GM18517 (cell line): ENCODE measurements around the gene PTAFR.
A peak's percentile ranks its signal among the peaks of the same experiment; 100 is the strongest.

Experiments
- ATAC-seq: cut with Tn5 transposase; IDR thresholded peaks from one replicate; pipeline ENCODE4 v1.9.1; 2021; ENCODE audit warnings: mild to moderate bottlenecking, moderate library complexity; ENCODE audit not compliant: unreplicated experiment

PTAFR gene, protein sequence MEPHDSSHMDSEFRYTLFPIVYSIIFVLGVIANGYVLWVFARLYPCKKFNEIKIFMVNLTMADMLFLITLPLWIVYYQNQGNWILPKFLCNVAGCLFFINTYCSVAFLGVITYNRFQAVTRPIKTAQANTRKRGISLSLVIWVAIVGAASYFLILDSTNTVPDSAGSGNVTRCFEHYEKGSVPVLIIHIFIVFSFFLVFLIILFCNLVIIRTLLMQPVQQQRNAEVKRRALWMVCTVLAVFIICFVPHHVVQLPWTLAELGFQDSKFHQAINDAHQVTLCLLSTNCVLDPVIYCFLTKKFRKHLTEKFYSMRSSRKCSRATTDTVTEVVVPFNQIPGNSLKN

DNA sequence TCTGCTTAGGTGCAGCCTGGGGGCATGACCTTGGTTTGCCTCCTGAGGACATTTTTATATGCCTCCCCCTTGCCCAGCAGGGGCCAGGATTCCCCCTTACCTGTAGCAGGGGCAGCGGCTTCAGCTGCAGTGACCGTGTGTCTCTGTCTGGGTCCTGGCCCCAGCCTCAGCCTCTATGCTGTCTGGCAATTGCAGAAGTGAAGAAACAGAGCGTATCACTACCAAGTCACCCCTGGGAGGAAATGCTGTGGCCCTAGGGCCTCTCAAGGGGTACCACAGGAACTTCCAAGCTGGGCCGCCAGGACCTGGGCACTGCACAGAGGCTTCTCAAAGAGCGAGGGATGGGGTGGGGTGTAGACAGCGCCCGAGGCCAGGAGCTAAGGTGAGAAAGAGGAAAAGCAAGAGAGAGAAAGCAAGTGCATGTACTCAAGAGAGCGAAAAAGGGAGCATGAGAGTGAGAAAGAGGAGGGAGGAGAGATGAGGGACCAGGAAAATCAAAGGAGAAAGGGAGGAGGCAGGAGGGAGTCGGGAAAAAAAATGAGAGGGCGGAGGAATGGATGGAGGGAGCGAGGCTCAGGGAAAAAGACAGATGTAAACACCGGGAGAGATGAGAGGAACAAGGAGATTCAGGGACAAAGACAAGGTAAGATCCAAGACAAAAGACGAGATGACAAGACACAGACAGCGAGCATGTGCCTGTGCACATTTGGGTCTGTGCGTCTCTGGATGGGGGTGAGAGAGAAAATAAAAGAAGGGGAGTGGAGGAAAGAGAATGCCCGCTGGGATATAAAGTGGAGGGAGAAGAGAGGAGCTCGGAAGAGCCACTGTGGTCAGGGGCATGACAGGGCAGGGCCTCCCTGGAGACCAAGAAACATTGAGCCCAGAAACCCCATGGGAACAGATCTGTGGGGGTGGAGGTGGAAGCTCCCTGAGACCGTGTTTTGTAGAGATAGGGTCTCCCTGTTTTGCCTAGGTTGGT, at the start of gene PTAFR:
PTAFR (minus strand) TSS at position 199 of the 979 bp plus-strand sequence. CDS start 25,669 bp downstream, outside the sequence.
- ATAC-seq = no peak

DNA sequence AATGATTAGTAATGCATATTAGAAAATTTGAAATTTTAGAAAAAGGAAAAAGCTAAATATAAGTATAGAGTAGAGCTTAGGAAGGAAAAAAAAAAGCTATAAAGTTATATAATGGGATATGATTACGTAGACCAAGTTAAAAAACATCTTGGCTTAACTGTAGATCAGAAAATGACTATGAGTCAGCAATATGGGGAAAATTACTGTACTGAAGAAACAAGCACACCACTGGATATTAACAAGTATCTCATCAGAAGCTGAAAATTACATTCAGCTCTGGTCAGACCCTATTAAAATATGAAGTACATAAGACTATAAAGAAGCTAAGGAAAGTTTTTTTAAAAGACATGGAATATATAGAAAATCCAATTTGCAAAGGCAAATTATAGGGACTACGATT, 36.8 kb upstream of the PTAFR start:
- no peak for ATAC-seq

DNA sequence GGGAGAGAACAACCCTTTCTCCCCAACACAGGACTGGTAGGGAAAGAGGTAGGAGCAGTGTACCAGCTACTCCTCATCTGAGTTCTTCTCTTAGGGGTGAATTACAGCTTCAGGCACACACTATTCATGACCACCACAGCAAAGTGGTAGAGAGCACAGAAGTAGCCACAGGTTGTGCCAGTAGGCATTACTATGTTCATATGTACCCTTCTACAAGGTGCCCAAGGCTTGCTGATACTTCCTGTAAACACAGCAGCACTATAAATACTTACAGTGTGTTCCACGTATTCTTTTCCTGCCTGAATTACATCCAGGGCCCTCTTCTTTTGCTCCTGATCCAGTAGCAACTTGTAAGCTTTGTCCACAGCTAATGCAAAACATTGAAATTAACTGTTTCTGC, 33.2 kb upstream of the PTAFR start:
- ATAC-seq = no peak

DNA sequence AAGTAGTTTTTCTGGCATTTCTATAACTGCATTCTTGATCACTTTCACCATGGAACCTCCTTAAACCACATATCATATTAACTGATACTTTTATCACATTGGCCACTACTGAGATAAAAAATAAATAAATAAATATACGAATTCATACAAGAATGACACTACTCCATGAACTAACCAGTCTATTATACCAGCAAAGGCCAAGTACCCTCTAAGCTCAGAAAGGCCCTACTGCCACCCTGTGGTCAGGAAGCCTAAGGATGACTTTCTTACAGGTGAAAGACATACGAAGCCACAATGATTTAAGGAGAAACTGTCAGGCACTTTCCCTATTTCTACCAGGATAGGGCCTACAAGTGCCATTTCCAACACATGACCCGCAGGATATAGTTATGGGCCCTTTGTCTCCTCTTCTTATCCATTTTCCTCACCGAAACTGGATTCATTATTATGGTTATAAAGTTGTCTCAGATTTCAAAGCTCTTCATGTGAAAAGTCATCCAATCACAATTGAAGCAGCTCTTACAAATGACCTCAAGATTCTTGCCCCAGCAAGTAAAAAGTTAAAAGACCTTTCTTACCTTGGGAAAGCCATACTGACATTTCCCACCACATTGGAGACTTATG, 32.4 kb upstream of the PTAFR start:
- peak; percentile 46 for ATAC-seq

DNA sequence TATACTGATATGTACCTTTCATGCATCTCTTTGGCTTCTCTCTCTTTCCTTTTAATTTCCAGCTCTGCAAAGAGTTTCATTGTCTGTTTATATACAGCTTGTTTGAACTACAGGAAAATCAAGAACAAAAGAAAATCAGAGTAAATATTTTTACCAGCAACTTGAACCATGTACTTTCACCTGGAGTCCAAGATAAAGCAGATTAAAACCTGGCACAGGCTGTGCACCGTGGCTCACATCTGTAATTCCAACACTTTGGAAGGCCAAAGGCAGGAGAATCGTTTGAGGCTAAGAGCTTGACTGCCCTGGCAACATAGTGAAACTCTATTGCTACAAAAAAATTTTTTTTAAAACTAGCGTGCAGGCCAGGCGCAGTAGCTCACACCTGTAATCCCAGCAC, 28.8 kb upstream of the PTAFR start:
- no peak for ATAC-seq

DNA sequence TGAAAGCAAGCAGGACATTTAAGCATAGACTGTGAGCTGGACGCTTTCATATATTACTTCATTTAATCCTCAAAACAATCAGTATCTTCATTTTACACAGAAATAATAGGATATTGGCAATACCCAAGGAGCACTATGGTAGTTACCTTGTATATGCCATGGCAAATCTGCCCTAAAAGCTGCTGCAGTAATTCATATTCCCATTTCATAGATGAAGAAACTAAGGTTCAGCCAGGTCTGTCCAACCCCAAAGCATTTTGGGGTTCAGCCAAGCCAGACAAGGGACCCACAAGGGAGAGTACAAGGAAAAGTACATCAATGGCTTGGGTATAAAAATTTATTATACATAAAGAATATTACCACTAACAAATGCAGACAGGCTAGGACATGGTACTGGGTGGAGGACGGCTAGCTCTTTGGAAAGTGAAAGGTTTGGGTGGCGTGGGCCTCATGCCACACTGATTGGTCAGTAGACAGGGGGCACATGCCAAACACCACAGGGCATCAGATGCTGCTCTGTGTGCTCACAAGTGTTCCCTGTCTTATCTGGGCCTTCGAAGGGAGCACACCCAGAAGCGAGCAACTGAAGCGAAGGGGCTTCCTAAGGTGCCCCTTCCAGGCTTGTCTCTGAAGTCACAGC, 23.9 kb upstream of the PTAFR start:
- ATAC-seq = no peak

DNA sequence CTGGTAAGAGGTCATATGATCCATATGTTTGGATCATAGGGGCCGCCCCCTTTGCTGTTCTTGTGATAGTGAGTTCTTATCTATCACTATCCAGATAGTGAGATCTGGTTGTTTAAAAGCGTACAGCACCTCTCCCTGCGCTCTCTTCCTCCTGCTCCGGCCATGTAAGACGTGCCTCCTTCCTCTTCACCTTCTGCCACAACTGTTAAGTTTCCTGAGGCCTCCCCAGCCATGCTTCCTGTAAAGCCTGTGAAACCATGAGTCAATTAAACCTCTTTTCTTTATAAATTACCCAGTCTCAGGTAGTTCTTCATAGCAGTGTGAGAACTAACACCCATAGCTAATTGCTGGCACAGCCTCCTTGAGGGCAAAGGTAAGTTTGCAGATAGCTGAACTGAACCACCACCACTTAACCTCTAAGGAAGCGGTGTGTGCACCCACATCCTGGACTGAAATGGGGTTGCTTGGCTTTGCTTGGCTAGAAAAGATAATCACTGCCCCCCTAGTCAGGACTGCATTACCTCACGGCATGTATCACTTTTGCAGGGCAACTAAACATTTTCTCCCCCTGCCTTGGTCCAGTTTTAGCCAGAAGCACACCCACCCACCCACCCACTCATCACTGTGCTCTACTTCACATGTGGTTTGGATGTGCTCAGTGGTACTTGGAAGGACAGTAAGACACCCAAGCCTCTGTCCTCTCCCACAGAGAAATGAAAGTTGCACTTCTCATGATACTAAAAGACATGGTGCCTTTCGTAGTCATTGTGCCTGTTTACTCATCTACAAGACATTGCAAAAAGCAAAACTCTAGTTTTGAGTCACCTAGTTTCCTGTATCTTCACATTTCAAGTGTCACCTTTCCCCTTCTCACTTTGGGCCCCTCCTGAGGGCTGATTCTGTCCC, 23.1 kb upstream of the PTAFR start:
- peak; percentile 78 for ATAC-seq

DNA sequence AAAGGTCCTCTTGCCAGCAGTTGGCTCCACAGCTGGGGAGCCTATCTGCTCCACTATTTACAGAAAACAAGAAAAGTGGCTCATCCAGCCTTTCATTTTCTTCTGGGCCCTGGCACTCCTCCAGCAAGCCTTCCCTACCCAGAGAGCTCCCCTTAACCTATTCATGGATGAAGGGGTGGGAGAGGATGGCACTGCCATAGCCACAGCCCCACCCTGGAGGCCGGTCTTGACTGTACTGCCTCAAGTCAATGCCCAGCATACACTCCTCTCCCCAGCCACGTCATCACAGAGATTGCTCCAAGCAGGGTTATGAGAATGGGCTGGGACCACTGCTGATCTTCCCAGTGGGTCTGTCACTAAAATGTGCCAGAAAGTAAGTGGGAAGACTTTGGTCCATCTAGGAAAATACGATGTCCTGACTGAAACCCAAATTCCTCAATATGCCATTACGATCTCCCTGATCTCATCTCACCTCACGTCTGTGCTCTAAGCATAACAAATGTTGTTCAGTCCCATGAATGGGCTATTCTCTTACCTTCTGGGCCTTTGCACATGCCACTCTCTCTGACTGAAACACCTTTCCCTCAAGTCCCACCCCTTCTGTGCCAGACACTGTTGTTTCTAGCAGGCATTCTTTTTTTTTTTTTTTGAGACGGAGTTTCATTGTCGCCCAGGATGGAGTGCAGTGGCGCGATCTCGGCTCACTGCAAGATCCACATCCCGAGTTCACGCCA, 21.4 kb upstream of the PTAFR start:
- no peak for ATAC-seq

DNA sequence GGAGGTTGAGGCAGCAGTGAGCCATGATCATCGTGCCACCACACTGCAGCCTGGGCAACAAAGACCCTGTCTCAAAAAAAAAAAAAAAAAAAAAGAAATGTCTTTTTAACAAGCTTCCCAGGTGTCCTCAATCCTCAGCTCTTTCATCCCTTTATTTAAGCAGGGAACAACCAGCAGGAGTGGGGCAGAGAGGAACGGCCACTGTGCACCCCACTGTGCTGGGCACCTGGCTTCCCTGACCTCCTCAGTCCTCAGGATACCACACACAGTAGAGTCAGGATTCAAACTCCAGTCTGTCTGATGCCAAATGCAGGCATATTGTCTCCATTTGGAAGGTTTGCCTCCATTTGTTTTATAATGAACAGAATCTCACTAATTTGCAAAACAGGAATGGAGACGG, 19.8 kb upstream of the PTAFR start:
- ATAC-seq = no peak

DNA sequence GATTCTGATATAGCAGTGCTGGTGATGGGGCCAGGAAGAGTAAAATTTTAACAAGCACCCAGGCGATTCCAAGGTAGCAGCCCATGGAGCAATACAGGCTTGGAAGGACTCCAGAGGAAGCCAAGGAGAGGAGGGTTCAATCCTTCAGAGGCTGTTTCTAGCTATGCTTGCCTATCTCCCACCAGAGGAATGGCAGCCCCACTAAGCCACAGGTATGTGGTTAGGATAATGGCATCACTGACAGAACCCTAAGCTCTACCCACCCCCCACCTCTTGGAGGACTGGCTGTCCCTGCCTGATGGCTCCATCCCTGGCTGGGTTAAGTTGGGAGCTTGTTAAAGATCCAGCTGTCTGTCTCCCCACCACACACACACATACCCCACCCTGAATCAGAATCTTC, 19.3 kb upstream of the PTAFR start:
- ATAC-seq = no peak

DNA sequence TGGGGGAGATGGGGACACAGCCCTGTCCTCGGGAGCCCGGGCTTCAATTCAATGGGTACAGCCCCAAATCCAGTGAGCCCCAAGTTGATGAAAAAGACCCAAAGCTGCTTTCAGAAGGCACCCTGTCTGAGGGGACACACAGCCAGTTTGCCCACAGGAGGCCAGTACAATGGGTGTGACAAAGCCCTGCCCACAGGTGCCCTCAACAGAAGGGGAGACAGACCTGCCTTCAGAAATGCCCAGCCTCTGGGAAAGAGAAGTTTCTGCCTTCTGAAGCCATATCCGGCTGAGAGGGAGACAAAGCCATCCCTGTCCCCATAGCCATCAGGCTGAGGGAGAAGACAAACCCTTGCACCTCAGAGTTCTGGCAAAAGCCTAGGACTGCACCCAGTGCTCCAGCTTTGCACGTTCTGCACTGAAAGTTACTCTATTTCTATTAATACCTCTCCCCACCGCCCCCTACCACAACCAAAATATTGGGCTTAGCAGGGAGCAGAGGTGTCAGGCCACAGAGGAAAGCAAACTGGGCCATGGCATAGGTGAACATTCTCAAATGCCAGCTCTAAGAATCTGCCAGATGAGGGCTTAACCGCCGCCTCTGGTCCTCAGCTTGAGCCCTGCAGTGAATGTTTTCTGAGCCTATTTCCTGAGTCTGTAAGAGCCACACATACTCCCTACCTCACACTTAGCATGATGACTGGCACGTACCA, 18.0 kb upstream of the PTAFR start:
- ATAC-seq = no peak

DNA sequence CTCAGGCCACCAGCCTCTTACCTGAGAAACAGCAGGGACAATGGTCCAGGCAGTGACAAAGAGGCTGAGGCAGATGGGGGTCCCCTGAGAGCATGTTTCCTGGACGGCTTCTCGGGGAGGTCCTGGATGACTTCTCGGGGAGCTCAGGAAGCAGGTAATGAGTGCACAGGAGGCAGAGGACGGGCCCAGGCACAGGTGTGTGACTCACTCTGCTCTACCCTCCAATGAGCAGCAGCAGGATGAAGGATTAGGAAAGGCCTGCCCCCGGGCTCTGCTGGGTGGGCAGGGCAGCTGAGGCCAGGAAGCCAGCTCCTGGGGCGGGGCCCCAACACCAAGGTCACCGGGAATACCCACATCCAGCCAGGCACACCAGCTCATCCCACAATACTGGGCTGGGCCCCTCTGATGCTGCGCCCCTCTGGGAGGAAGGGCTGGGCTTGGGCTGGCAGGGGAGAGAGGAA, 17.2 kb upstream of the PTAFR start:
- no peak for ATAC-seq

DNA sequence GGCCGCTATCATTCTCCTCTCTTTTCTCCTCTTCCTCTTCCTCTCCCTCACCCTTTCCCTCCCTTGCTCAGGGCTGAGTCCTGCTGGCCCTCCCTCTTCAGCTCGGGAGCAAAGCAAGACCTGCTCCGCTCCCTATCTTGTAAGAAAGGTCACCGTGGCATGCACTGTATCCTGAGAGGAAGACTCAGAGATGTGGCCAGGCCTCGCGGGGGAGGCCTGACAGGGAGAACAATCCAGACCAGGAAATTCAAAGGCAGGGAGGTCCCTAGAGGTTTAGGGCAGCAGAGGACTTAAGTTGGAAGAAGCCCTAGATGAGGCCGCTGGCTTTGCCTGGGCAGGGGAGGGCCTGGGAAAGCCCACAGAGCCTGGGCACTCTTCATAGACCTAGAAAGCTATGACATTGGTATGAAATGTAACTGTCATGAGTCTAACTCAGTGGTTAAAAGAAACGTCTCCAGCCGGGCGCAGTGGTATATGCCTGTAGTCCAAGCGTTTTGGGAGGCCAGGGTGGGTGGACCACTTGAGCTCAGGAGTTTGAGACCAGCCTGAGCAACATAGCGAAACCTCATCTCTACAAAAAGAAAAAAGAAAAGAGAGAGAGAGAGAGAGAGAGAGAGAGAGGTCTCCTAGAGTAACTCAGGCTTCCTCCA, 14.6 kb upstream of the PTAFR start:
- no peak for ATAC-seq

DNA sequence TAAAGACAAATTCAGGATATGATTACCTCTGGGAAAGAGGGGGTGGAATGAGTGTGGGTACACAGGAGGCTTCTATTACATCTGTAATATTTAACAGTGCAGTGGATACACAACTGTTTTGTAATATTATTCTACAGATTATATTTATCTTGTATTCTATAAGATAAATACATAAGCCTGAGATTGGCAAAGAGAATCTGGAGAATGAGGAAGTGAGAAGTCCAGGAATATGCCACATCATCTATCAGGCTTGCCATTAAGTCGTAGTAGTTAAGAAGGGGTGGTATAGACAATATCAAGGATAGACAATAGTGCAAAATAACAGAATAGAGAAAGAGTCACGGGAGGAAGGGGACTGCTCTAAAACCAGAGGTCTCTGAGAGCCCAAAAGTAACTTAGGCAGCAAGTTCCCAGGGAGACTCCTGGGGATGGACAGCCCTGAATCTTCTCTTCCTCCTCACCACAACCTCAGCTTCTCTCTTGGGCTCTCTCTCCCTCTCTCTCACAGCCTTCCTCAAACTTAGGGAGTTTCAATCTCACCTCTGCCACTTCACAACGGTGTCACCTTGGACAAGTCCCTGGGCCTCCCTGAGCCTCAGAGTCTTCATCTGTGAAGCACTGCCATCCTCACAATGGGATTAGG, 14.0 kb upstream of the PTAFR start:
- ATAC-seq = no peak

DNA sequence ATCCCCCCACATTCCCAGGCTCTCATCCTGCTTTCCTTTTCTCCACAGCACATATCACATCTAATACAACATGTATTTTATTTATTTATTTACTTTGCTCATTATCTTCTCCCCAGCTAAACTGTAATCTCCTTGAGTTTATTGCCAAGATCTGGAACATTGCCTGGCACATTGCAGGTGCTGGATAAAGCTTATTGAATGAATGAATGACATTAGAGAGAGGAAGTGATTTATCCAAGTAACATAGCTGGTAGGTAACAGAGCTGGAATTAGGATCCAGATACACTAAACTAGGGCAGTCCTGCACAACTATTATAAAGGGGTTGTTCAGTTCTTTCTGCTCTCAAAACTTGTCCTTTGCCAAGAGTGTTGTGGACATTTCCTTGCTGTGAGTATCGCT, 8.6 kb upstream of the PTAFR start:
- ATAC-seq = no peak

DNA sequence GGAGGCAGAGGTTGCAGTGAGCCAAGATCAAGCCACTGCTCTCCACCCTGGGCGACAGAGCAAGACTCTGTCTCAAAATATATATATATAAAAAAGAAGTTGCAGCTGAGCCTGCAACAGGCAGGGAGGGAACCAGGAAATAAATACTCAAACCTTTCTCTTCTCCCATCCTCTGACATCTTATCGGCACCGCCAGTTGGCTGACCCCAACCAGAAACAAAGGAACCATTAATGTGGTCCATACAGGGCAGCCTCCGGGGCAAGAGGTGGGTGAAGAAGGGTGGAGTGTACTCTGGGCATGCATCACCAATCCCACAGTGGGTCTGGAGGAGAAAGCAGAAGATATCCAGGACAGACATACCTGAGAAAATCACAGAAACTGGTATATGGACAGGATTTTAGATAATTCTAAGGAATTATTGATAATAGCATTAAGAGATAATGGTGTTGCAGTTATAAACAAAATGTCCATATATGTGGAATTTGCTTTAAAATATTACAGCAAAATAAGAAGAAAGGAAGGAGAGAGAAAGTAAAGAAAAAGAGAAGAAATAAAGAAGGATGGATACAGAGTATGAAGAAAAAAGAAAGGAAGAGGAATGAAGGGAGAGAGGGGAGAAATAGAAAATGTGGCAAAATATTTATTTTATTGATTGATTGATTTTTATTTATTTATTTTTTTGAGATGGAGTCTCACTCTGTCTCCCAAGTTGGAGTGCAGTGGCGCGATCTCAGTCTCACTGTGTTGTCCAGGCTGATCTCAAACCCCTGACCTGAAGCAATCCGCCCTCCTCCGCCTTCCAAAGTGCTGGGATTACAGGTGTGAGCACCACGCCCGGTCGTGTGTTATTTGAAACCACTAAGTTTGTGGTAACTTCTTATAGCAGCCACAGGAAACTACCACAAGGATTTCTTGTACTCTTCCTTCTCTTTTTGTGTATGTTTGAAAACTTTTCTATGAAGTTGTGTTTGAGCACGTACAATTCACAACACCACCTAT, 4.1 kb upstream of the PTAFR start:
- no peak for ATAC-seq
